Stimulated activated CD4-positive, alpha-beta T cell treated with anti-CD3 and anti-CD28 coated beads, Interleukin-2, amount 100 ng/mL, for 4 hours (primary cell): ENCODE data around the gene CNPY2.
"Not testable (repeated sequence)": the region's sequence is repeated elsewhere in the genome, so short reads cannot be mapped to it uniquely, and the experiment has no call there.

Source experiments
- DNase-seq: peaks from one replicate; pipeline ENCODE4 v3.0.0-alpha.2; 2020; ENCODE audit warnings: low read depth

Gene CNPY2

GRCh38 chr12:56315622-56316473 is at the start of gene CNPY2:
CNPY2 (minus strand) TSS chr12:56315988; CDS start chr12:56315217, 771 bp downstream.
- DNase-seq, result peak; percentile 85

- no peak for DNase-seq
Observed at GRCh38 chr12:56362130-56363059, 46.6 kb upstream of the CNPY2 start, which contains the start of gene APOF. APOF (minus strand) TSS chr12:56362857; CDS start chr12:56362745, 112 bp downstream.

GRCh38 chr12:56361487-56362129 is 45.8 kb upstream of the CNPY2 start:
- no peak for DNase-seq

- peak; percentile 99 for DNase-seq
Observed at GRCh38 chr12:56359851-56360767, 44.3 kb upstream of the CNPY2 start, which contains the start of gene STAT2. STAT2 (minus strand) TSS chr12:56360107; CDS start chr12:56356571, 3,536 bp downstream.

- no peak for DNase-seq
Observed at GRCh38 chr12:56358836-56359532, 43.2 kb upstream of the CNPY2 start.

- DNase-seq, result no peak
Observed at GRCh38 chr12:56351325-56351724, 35.5 kb upstream of the CNPY2 start.

- no peak for DNase-seq
Observed at GRCh38 chr12:56350662-56351061, 34.9 kb upstream of the CNPY2 start.

- no peak for DNase-seq
Observed at GRCh38 chr12:56348776-56349175, 33.0 kb upstream of the CNPY2 start.

GRCh38 chr12:56347255-56347654 is 31.5 kb upstream of the CNPY2 start:
- not testable (repeated sequence) for DNase-seq

- no peak for DNase-seq
Observed at GRCh38 chr12:56346675-56347074, 30.9 kb upstream of the CNPY2 start.

- DNase-seq, result not testable (repeated sequence)
Observed at GRCh38 chr12:56342290-56342689, 26.5 kb upstream of the CNPY2 start.

GRCh38 chr12:56341616-56342015 is 25.8 kb upstream of the CNPY2 start:
- DNase-seq, result no peak

GRCh38 chr12:56339158-56339422 is 23.3 kb upstream of the CNPY2 start:
- DNase-seq, result no peak

GRCh38 chr12:56338308-56339157 is 22.7 kb upstream of the CNPY2 start, which contains the start of gene IL23A:
IL23A (plus strand) TSS chr12:56338884; CDS start chr12:56339045, 161 bp downstream.
- peak; percentile 89 for DNase-seq

- no peak for DNase-seq
Observed at GRCh38 chr12:56337753-56338251, 22.0 kb upstream of the CNPY2 start.

- DNase-seq, result no peak
Observed at GRCh38 chr12:56336361-56337167, 20.8 kb upstream of the CNPY2 start.

- not testable (repeated sequence) for DNase-seq
Observed at GRCh38 chr12:56335527-56335926, 19.7 kb upstream of the CNPY2 start.

- DNase-seq, result no peak
Observed at GRCh38 chr12:56334490-56334793, 18.7 kb upstream of the CNPY2 start.
